ENCODE measurements around the gene SLC9A4.

Gene SLC9A4

DNA sequence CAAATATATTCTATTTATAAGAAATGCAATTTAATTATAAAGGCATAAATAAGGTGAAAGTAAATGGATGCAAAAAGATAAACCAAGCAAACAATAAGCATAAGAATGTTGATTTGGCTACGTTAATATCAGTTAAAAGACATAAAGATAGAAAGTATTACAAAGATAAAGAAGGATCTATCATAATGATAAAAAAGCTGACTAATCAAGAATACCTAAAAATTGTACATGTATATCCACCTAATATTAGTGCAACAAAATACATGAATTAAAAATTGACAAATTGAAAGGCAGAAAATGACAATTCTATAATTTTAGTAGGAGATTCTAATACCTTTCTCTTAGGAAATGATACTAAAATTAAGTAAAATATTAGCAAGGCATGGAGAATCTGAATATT is 21.5 kb downstream of the SLC9A4 start:
- H3K27me3 ChIP-seq (ENCODE audit: insufficient read depth, low read length) = no peaks in the 10 kb centered on the region
- H2AFZ ChIP-seq (ENCODE audit: low read depth, low read length) = no peak overlapping the region
- H3K4me3 ChIP-seq (ENCODE audit: low read length) = no peak overlapping the region
- H3K36me3 ChIP-seq (ENCODE audit: insufficient read depth, low read length) = no peaks in the 10 kb centered on the region
- H3K4me1 ChIP-seq (ENCODE audit: insufficient read depth, low read length) = no peaks in the 10 kb centered on the region
- no peaks in the 10 kb centered on the region for H3K9me3 ChIP-seq (ENCODE audit: low read length)

DNA sequence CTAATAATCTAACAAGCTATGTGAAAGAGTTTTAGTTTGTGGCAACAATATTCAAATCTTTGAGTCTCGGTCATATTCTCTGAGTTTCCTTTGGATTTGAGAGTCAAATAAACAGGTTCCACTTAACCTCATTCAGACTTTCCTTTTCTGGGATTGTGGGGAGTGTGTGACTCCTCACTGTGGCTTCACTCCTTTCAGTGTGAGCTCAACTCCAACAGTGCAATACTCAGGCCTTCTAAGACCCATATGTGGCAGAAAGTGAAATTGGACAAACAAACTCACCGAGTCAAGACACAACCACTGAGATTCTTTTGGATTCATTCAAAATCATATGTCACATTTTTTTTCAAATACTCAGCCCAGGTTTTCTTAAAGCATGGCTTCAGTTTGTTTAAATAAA is 25.4 kb downstream of the SLC9A4 start:
- no peaks in the 10 kb centered on the region for H3K4me1 ChIP-seq (ENCODE audit: insufficient read depth, low read length)
- H3K4me3 ChIP-seq (ENCODE audit: low read length) = no peak overlapping the region
- H3K36me3 ChIP-seq (ENCODE audit: insufficient read depth, low read length) = no peaks in the 10 kb centered on the region
- H3K9me3 ChIP-seq (ENCODE audit: low read length) = no peaks in the 10 kb centered on the region
- H2AFZ ChIP-seq (ENCODE audit: low read depth, low read length) = no peak overlapping the region
- no peaks in the 10 kb centered on the region for H3K27me3 ChIP-seq (ENCODE audit: insufficient read depth, low read length)

DNA sequence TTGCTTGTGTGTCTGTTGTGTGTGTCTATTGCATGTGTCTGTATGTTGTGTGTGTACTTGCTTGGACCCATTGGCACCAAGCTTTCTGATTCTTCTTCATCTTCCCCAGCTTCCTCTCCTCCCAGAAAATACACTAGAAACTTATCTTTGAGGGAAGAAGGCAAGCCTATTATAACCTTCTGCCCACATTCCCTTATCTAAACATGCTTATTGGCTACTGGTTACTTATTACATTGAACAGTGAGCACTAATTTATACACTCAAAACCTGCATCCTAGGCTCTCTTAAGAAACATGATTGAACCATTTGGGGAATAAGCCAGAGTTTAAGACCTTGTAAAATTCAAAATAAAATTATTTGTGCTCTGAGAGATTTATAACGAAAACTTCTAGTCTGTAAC is 26.5 kb downstream of the SLC9A4 start:
- Histone ChIP-seq H3K9me3 (ENCODE audit: low read length) (no peaks in the 10 kb centered on the region), H2AFZ (ENCODE audit: low read depth, low read length) (no peak overlapping the region), H3K4me3 (ENCODE audit: low read length) (no peak overlapping the region), H3K36me3 (ENCODE audit: insufficient read depth, low read length) (no peaks in the 10 kb centered on the region), H3K27me3 (ENCODE audit: insufficient read depth, low read length) (no peaks in the 10 kb centered on the region), H3K4me1 (ENCODE audit: insufficient read depth, low read length) (no peaks in the 10 kb centered on the region)

DNA sequence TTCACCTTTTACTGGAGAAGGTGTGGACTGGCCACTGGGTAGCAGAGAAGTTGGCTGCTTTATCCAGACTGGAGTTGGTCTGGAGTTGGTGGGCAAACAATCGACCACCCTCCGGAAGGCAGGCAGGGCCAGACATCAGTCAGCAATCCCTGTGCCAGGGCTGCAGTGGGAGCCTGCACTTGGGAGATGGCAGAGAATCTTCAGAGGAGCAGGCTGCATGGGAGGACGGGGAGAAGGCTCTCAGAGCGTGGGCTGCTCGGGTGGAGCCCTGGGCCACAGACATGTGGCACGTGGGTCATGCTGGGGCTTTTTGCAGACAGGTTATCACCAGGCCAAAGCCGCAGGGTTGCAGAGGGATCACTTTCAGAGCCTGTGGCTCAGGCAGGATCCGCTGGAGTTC is 29.6 kb downstream of the SLC9A4 start:
- no peaks in the 10 kb centered on the region for H3K27me3 ChIP-seq (ENCODE audit: insufficient read depth, low read length)
- no peaks in the 10 kb centered on the region for H3K4me1 ChIP-seq (ENCODE audit: insufficient read depth, low read length)
- no peak overlapping the region for H3K4me3 ChIP-seq (ENCODE audit: low read length)
- H3K36me3 ChIP-seq (ENCODE audit: insufficient read depth, low read length) = no peaks in the 10 kb centered on the region
- no peaks in the 10 kb centered on the region for H3K9me3 ChIP-seq (ENCODE audit: low read length)
- H2AFZ ChIP-seq (ENCODE audit: low read depth, low read length) = no peak overlapping the region

DNA sequence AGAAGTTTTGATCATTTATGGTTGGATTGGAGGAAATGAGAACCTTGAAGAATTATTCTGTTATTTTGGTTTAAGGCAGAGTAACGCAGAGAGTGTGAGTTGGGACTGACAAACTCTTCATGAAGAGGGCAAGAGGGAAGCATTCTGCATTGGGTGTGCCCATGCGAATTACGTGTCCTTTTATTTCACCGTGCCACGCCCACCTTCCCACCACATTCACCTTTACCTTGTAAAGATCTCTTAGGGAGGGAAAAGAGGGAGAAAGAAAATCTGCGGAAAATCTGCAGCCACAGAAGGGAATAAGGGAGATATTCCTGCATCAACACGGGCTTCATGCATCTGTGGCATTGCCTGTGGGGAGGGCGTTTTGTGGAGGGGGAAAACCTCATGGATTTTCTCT is 31.8 kb downstream of the SLC9A4 start:
- Histone ChIP-seq H2AFZ (ENCODE audit: low read depth, low read length) (no peak overlapping the region), H3K36me3 (ENCODE audit: insufficient read depth, low read length) (no peaks in the 10 kb centered on the region), H3K4me1 (ENCODE audit: insufficient read depth, low read length) (no peaks in the 10 kb centered on the region), H3K27me3 (ENCODE audit: insufficient read depth, low read length) (no peaks in the 10 kb centered on the region), H3K9me3 (ENCODE audit: low read length) (no peaks in the 10 kb centered on the region), H3K4me3 (ENCODE audit: low read length) (no peak overlapping the region)

DNA sequence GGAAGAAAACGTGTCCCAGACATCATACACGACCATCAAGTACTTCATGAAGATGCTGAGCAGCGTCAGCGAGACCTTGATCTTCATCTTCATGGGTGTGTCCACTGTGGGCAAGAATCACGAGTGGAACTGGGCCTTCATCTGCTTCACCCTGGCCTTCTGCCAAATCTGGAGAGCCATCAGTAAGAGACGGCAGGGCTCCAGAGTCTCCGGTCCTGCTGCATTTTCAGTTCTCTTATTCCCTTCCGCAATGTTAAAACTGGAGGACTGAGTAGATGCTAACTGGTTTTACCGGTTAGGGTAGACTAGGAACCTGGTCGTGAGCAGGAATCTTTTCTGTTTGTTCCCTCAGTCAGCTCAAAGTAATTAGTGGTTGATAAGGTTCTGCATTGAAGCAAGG is 32.3 kb downstream of the SLC9A4 start:
- Histone ChIP-seq H3K9me3 (ENCODE audit: low read length) (no peaks in the 10 kb centered on the region), H3K4me3 (ENCODE audit: low read length) (no peak overlapping the region), H3K27me3 (ENCODE audit: insufficient read depth, low read length) (no peaks in the 10 kb centered on the region), H3K4me1 (ENCODE audit: insufficient read depth, low read length) (no peaks in the 10 kb centered on the region), H2AFZ (ENCODE audit: low read depth, low read length) (no peak overlapping the region), H3K36me3 (ENCODE audit: insufficient read depth, low read length) (no peaks in the 10 kb centered on the region)

DNA sequence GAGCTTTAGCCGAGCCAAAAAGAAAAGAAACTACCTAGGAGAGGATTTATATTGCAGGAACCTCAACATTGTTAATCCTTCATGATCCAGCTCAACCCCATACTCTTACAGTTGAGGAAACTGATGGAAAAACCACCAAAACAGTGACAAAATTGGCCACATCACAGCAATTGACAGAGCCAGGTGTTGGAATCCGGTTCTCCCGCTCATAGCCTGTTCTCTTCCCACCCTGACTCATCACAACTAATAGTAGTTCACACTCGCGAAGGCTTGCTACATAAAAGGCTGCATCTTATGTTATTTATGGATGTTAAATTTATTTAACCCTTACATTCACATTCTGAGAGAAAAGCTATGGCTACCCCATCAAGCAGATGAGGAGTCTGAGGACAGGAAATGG is 33.7 kb downstream of the SLC9A4 start:
- no peak overlapping the region for H3K4me3 ChIP-seq (ENCODE audit: low read length)
- no peaks in the 10 kb centered on the region for H3K27me3 ChIP-seq (ENCODE audit: insufficient read depth, low read length)
- H3K4me1 ChIP-seq (ENCODE audit: insufficient read depth, low read length) = no peaks in the 10 kb centered on the region
- H3K9me3 ChIP-seq (ENCODE audit: low read length) = no peaks in the 10 kb centered on the region
- no peak overlapping the region for H2AFZ ChIP-seq (ENCODE audit: low read depth, low read length)
- no peaks in the 10 kb centered on the region for H3K36me3 ChIP-seq (ENCODE audit: insufficient read depth, low read length)

- Histone ChIP-seq H3K27me3 (ENCODE audit: insufficient read depth, low read length) (no peaks in the 10 kb centered on the region), H3K4me3 (ENCODE audit: low read length) (no peak overlapping the region), H3K36me3 (ENCODE audit: insufficient read depth, low read length) (no peaks in the 10 kb centered on the region), H3K4me1 (ENCODE audit: insufficient read depth, low read length) (peaks cover 6% of the 10 kb centered on the region), H3K9me3 (ENCODE audit: low read length) (no peaks in the 10 kb centered on the region), H2AFZ (ENCODE audit: low read depth, low read length) (no peak overlapping the region)
Observed at GRCh38 chr2:102508863-102509262, 35.8 kb downstream of the SLC9A4 start.

DNA sequence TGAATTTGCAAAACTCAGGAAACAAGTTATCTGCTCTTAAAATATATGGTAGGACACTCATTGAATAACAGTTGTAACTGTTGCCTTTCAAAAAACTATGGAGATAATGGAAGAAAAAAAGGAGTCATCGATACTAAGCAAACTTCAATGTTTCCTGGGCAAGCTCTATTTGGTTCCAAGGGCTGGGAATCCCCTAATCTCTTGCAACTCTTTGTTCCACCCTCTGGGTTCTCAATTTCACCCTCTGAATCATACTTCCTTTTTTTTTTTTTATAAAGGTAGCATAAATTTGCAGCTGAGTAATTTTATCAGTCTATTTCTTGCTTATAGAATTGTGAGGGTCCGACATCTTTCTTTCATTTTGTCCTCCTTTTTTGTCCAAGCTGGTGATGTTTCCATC is 36.7 kb downstream of the SLC9A4 start:
- Histone ChIP-seq H2AFZ (ENCODE audit: low read depth, low read length) (no peak overlapping the region), H3K4me3 (ENCODE audit: low read length) (no peak overlapping the region), H3K9me3 (ENCODE audit: low read length) (no peaks in the 10 kb centered on the region), H3K27me3 (ENCODE audit: insufficient read depth, low read length) (no peaks in the 10 kb centered on the region), H3K4me1 (ENCODE audit: insufficient read depth, low read length) (peaks cover 10% of the 10 kb centered on the region), H3K36me3 (ENCODE audit: insufficient read depth, low read length) (no peaks in the 10 kb centered on the region)

DNA sequence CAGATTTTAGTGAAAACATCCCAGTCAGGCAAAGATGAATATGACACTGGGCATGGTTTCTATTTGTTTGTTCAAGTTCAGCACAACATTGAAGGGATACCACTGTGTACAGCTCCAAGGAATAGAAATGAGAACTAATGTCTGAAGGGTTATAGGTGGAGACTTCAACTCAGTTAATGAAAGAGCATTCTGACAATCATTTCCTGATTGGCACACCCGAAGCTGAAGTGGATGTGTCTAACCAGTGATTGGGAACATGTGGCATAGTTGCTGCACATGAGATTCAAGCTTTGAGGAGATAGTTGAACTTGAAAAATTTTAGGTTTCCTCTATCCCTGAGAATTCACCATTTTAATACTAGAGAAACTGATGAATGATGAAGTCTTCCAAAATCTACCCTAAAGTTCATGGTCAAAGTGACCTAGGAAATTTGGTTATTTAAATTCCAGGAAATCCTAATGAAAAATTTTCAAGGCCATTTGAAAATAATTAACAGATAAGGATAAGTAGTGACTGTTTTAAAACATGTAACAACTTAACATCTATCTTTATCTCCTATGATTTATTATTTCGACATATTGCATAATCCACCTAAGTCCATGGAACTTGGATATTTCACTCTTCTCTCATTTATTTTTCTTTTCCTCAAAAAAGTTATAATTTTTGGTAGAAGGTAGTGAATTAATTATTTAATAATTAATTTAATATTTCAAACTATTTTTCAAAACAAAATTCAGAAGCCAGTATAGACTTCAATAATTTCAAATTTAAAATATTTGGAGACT is 38.0 kb downstream of the SLC9A4 start:
- Histone ChIP-seq H3K4me3 (ENCODE audit: low read length) (no peak overlapping the region), H3K4me1 (ENCODE audit: insufficient read depth, low read length) (peaks cover 10% of the 10 kb centered on the region), H3K36me3 (ENCODE audit: insufficient read depth, low read length) (no peaks in the 10 kb centered on the region), H3K9me3 (ENCODE audit: low read length) (no peaks in the 10 kb centered on the region), H2AFZ (ENCODE audit: low read depth, low read length) (no peak overlapping the region), H3K27me3 (ENCODE audit: insufficient read depth, low read length) (no peaks in the 10 kb centered on the region)

- no peaks in the 10 kb centered on the region for H3K36me3 ChIP-seq (ENCODE audit: insufficient read depth, low read length)
- no peak overlapping the region for H2AFZ ChIP-seq (ENCODE audit: low read depth, low read length)
- peaks cover 10% of the 10 kb centered on the region for H3K4me1 ChIP-seq (ENCODE audit: insufficient read depth, low read length)
- H3K4me3 ChIP-seq (ENCODE audit: low read length) = no peak overlapping the region
- H3K9me3 ChIP-seq (ENCODE audit: low read length) = no peaks in the 10 kb centered on the region
- no peaks in the 10 kb centered on the region for H3K27me3 ChIP-seq (ENCODE audit: insufficient read depth, low read length)
Observed at GRCh38 chr2:102512161-102512560, 39.1 kb downstream of the SLC9A4 start.

- Histone ChIP-seq H3K27me3 (ENCODE audit: insufficient read depth, low read length) (no peaks in the 10 kb centered on the region), H3K4me3 (ENCODE audit: low read length) (no peak overlapping the region)
Observed at GRCh38 chr2:102513355-102513939, 40.4 kb downstream of the SLC9A4 start.

DNA sequence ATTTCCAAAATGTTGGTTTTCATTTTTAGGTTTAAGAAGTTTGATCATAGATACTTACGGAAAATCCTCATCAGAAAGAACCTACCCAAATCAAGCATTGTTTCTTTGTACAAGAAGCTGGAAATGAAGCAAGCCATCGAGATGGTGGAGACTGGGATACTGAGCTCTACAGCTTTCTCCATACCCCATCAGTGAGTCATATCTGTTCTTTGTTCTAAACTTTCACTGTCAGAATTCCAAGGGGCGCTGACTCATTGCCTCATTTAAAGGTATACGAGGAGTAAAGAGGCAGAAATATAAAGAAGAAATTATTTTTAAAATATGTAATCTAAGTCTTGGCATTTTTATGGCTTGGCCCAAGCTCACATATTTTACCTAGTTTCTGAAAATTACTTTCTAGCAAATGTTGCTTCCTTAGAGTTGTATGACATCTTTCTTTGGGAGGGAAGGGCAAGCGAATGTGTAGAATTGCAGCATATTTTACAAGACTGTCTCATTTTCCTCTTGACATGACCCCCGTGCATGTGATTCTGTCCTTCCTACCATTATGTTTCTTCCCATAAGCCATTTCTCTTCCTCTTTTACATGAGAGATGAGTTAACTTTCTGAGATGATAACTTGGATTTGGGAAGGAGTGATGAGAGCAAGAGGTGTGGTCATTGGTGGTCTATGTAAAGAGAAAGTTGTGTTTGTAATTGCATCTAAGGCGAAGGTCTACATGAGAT is 41.2 kb downstream of the SLC9A4 start:
- Histone ChIP-seq H3K4me3 (ENCODE audit: low read length) (no peak overlapping the region), H3K27me3 (ENCODE audit: insufficient read depth, low read length) (no peaks in the 10 kb centered on the region), H3K36me3 (ENCODE audit: insufficient read depth, low read length) (no peaks in the 10 kb centered on the region), H2AFZ (ENCODE audit: low read depth, low read length) (no peak overlapping the region), H3K4me1 (ENCODE audit: insufficient read depth, low read length) (peaks cover 10% of the 10 kb centered on the region), H3K9me3 (ENCODE audit: low read length) (no peaks in the 10 kb centered on the region)

More at GRCh38 chr2:102513355-102513939, 40.4 kb downstream of the SLC9A4 start:
- Histone ChIP-seq H2AFZ (ENCODE audit: low read depth, low read length) (no peak overlapping the region), H3K36me3 (ENCODE audit: insufficient read depth, low read length) (no peaks in the 10 kb centered on the region), H3K9me3 (ENCODE audit: low read length) (no peaks in the 10 kb centered on the region), H3K4me1 (ENCODE audit: insufficient read depth, low read length) (peaks cover 10% of the 10 kb centered on the region)

All from neuron (in vitro differentiated cells).